Diencephalon (tissue), 1 donor: ENCODE results near the gene MMRN1. TPM values are rescaled to one million over a fixed set of nuclear protein-coding genes. Genes with fewer than 3 reads are reported as not detected.

ENCODE experiments used
- total RNA-seq: library from RNA; depleted of rRNA; stranded (reverse); fragments of >200 nt; gene quantifications from one replicate; pipeline ENCODE4 v1.2.3, GENCODE V29; 2014

Gene MMRN1
- 6.2 TPM for total RNA-seq

GRCh38 chr4:89894649-89895550 lies at the start of gene MMRN1:
Gene MMRN1 (plus strand): TSS chr4:89894854. CDS start chr4:89894972, 118 bp downstream.

Other genes with a start within 250 kb of the MMRN1 start
- gene SNCA, start 57.7 kb upstream of the MMRN1 start, total RNA-seq: 158 TPM
- gene CCSER1, start 232.5 kb downstream of the MMRN1 start, total RNA-seq: 155 TPM